Measurements from ENCODE around the gene ZBTB40. TPM values are rescaled to one million over a fixed set of nuclear protein-coding genes. Genes with fewer than 3 reads are reported as not detected.

ZBTB40 gene
- total and polyA plus RNA-seq, 7 donors, result 3.8 to 14.1 (median 10.0) TPM

- H3K9me3 ChIP-seq, result peaks cover 10% of the 10 kb centered on the region
- TF ChIP-seq, protein P1, sequence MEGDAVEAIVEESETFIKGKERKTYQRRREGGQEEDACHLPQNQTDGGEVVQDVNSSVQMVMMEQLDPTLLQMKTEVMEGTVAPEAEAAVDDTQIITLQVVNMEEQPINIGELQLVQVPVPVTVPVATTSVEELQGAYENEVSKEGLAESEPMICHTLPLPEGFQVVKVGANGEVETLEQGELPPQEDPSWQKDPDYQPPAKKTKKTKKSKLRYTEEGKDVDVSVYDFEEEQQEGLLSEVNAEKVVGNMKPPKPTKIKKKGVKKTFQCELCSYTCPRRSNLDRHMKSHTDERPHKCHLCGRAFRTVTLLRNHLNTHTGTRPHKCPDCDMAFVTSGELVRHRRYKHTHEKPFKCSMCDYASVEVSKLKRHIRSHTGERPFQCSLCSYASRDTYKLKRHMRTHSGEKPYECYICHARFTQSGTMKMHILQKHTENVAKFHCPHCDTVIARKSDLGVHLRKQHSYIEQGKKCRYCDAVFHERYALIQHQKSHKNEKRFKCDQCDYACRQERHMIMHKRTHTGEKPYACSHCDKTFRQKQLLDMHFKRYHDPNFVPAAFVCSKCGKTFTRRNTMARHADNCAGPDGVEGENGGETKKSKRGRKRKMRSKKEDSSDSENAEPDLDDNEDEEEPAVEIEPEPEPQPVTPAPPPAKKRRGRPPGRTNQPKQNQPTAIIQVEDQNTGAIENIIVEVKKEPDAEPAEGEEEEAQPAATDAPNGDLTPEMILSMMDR (IDR thresholded peaks at IDR 0.05), result no peak
- 71 to 79% (median 77%) methylated on average over 5 of the region's 5 CpGs for WGBS, 3 donors
- ATAC-seq (no peak), DNase-seq (no peak)
- peaks cover 12% of the 10 kb centered on the region for H3K4me1 ChIP-seq
- no peak overlapping the region for H3K4me3 ChIP-seq
- no peak overlapping the region for H3K27ac ChIP-seq
- no peaks in the 10 kb centered on the region for H3K27me3 ChIP-seq (ENCODE audit: insufficient read depth in 3 of 3, low read length in 2 of 3)
- peaks cover 0 to 9% of the 10 kb centered on the region in 2 donors for H3K36me3 ChIP-seq (ENCODE audit: insufficient read depth in 1 of 2, low read depth in 1 of 2)
- intact Hi-C loops (cut with DNase I), result no loop called here
These were observed 36.1 kb downstream of the ZBTB40 start for GRCh38 chr1:22487781-22488180.

DNA sequence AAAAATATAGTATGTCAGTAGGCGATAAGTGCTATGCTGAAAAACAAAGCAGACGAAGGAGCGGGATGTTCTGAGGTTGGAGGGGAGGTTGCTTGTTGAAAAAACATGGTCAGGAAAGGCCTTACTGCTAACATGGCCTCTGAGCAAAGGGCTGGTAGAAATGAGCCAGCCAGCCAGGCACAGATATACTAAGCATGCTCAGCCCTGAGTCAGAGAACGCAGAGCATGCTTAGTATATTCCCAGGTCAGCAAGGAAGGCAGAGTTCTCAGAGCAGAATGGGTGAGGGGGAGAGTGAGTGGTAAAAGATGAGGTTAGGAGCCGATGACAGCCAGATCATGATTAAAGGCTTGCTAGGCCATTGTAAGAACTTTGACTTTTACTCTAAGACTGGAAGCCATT lies 36.7 kb downstream of the ZBTB40 start:
- Histone ChIP-seq H3K4me3 (no peak overlapping the region), H3K4me1 (peaks cover 13% of the 10 kb centered on the region), H3K36me3 (ENCODE audit: insufficient read depth in 1 of 2, low read depth in 1 of 2) (peaks cover 0 to 9% of the 10 kb centered on the region in 2 donors), H3K27me3 (ENCODE audit: insufficient read depth in 3 of 3, low read length in 2 of 3) (no peaks in the 10 kb centered on the region), H3K27ac (no peak overlapping the region), H3K9me3 (peaks cover 10% of the 10 kb centered on the region)
- intact Hi-C loops (cut with DNase I), result no loop called here
- DNase-seq (no peak), ATAC-seq (no peak)
- WGBS, 3 donors, result 94 to 97% (median 94%) methylated on average over 5 of the region's 5 CpGs
- TF ChIP-seq, protein P1 (IDR thresholded peaks at IDR 0.05), result no peak

- 91 to 97% (median 93%) methylated on average over 6 of the region's 6 CpGs for WGBS, 3 donors
- intact Hi-C loops (cut with DNase I), result no loop called here
These were observed 37.6 kb downstream of the ZBTB40 start for GRCh38 chr1:22489278-22489677.

DNA sequence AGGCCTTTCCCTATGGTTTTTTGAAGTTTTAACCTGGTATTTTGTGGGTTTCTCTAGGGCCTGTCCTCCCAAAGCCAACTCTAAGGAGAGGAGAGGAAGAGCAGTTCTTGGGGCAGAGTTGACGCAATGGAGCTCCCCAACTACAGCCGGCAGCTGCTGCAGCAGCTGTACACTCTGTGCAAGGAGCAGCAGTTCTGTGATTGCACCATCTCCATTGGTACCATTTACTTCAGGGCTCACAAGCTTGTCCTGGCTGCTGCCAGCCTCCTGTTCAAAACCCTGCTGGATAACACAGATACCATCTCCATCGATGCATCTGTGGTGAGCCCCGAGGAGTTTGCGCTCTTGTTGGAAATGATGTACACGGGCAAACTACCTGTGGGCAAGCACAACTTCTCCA lies 38.2 kb downstream of the ZBTB40 start:
- Histone ChIP-seq H3K27ac (no peak overlapping the region), H3K27me3 (ENCODE audit: insufficient read depth in 3 of 3, low read length in 2 of 3) (no peaks in the 10 kb centered on the region), H3K9me3 (no peaks in the 10 kb centered on the region), H3K4me3 (no peak overlapping the region), H3K4me1 (peaks cover 19% of the 10 kb centered on the region), H3K36me3 (ENCODE audit: insufficient read depth in 1 of 2, low read depth in 1 of 2) (peaks cover 0 to 9% of the 10 kb centered on the region in 2 donors)
- ATAC-seq, result peak in 2 of 4 donors; percentile 50 to 53
- WGBS, 3 donors, result 88 to 95% (median 89%) methylated on average over 6 of the region's 6 CpGs
- TF ChIP-seq, protein P1 (IDR thresholded peaks at IDR 0.05), result no peak
- intact Hi-C loops (cut with DNase I), result no loop called here
- no peak for DNase-seq

More at GRCh38 chr1:22489278-22489677, 37.6 kb downstream of the ZBTB40 start:
- TF ChIP-seq, protein P1 (IDR thresholded peaks at IDR 0.05), result no peak
- peaks cover 0 to 9% of the 10 kb centered on the region in 2 donors for H3K36me3 ChIP-seq (ENCODE audit: insufficient read depth in 1 of 2, low read depth in 1 of 2)
- peaks cover 14% of the 10 kb centered on the region for H3K4me1 ChIP-seq
- ATAC-seq, result no peak
- no peak for DNase-seq
- H3K4me3 ChIP-seq, result no peak overlapping the region
- H3K27ac ChIP-seq, result no peak overlapping the region
- H3K27me3 ChIP-seq (ENCODE audit: insufficient read depth in 3 of 3, low read length in 2 of 3), result no peaks in the 10 kb centered on the region
- peaks cover 5% of the 10 kb centered on the region for H3K9me3 ChIP-seq

- intact Hi-C loops (cut with DNase I), result no loop called here
- H3K27me3 ChIP-seq (ENCODE audit: insufficient read depth in 3 of 3, low read length in 2 of 3), result no peaks in the 10 kb centered on the region
- H3K9me3 ChIP-seq, result no peaks in the 10 kb centered on the region
- peaks cover 0 to 9% of the 10 kb centered on the region in 2 donors for H3K36me3 ChIP-seq (ENCODE audit: insufficient read depth in 1 of 2, low read depth in 1 of 2)
- WGBS, 3 donors, result 82 to 95% (median 89%) methylated on average over 2 of the region's 2 CpGs
- TF ChIP-seq, protein P1 (IDR thresholded peaks at IDR 0.05), result no peak
- peaks cover 24% of the 10 kb centered on the region for H3K4me1 ChIP-seq
- no peak overlapping the region for H3K27ac ChIP-seq
- no peak overlapping the region for H3K4me3 ChIP-seq
- DNase-seq, result no peak
- ATAC-seq, result no peak
These were observed 38.7 kb downstream of the ZBTB40 start for GRCh38 chr1:22490309-22490708.

All from psoas muscle (tissue), 8 donors.